CD4-positive, alpha-beta T cell treated with Interleukin-15 for 1 hour (primary cell): ENCODE data around the gene PLXND1.

Experiments used
- DNase-seq: peaks from one replicate; pipeline ENCODE4 v3.0.0-alpha.2; 2020

Gene PLXND1

DNA sequence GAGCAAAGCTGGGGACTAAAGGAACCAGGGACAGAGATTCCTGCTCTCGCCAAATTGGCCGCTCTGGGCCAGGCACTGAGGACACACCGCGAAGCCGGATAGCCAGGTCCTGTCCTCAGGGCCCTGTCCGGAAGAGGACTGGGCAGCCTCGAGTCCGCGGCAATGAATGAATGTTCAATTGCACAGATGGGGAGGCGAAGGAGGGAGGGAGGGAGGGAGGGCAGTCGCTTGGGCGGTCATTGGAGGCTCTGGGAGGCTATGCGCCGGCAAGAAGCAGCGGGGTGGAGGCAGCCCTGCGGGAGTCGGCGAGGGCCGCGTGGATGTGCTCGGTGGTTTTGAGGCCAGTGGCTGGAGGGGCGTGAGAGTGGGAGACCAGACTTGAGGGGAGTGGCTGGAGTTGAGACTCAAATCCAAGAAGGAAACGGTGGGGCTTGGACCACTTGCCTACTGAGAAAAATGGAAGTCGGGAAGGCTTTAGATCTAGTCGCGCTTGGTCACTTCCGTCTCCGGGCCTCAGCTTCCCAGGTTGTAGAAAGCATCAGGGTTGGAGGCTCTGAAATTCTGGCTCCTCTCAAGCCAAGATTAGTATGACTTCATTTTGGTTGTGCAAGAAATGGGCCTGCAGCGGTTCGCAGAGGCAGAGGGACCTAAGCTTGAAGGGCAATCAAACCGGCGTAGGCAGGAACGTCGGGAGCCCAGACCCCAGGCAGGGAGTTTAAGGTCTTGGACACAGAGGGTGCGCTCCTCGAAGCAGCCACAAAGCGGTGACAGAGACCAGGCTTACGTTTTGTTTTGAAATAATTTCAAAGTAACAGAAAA lies 21.1 kb upstream of the PLXND1 start:
- peak; percentile 69 for DNase-seq

DNA sequence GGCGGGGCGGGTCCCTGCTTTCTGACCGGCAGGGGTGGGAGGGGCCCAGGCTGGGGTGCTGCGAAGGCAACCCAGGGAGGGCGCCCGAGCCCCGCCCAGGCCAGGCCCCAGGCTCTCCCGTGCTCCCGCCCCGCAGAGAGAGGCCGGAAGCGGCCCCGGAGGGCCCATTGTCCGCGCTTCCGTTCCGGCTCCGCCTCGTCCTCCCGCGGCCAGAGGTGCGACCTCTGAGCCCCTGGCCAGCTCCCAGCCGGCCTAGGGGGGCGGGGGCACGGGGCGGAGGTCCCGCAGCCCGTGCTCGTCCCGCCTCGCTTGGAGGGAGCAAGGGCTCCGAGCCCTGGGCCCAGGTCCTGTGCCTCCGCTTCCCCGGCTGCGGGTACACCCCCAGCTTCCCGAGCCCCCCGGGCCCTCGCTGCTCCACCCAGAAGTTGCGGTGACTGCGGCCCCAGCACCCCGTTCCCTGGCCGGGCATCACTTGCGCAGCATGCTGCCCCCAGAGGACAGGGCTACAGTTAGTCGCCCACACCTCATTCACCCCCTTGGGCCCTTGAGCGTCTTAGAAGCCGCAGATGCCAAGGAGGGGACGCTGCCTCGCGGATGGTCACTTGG lies 20.4 kb upstream of the PLXND1 start:
- DNase-seq = peak; percentile 77

DNA sequence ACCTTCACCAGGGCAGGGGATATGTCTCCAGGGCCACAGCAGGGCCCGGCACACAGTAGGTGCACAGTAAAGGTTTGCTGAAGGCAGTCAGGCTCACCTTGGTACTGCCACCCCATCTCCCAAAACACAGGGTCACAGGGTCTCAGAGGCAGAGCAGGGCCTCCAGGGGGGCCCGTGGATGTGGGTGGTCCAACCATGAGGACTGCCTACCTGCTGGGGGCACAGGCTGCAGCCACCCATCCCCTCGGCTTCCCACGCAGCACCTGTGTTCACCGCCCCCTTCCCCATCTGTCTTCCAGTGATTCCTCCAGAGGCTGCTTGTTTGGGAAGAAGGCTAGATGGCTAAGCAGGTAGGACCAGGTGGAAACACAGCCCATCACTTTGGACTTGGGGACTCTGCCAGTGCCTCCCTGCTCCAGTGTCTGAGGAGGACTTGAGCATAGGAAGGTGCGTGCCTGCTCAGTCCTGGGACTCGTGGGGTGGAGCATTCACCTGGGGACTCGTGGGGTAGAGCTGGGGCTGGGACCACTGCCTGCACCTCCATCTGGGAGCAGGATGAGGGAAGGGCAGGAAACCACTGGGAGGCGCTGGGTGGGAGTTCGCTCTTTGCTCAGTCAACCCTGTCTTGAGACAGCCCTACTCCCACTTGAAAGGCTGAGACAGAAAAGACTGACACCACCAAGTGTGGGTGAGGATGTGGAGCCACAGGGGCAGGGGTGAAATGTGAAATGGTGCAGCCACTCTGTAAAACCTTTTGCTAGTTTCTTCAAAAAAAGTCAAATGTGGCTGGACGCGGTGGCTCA lies 18.8 kb upstream of the PLXND1 start:
- no peak for DNase-seq

DNA sequence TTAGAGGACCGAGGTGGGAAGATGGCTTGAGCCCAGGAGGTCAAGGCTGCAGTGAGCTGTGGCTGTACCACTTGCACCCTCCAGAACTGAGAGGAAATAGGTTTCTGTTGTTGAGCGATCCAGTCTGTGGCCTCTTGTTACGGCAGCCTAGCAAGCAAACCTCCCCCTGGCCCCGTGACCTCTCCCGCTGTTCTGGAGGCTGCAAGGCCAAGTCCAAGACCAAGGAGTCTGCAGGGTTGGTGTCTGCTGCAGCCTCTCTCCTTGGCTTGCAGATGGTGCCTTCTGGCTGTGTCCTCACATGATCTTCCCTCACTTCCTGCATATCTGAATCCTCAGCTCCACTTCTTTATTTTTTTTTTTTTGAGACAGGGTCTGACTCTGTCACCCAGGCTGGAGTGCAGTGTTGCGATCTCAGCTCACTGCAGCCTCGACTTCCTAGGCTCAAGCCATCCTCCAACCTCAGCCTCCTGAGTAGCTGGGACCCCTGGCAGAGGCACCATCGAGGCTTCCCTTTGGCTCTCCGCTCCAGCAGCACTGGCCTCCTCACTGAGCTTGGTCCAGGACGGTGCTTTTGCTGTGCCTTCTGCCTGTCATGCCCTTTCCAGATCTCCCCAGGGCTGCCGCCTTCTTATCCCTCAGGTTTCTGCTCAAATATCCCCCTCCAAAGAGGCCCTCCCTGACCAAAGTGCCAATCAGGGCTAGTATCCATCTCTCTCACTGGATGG lies 18.0 kb upstream of the PLXND1 start:
- no peak for DNase-seq

DNA sequence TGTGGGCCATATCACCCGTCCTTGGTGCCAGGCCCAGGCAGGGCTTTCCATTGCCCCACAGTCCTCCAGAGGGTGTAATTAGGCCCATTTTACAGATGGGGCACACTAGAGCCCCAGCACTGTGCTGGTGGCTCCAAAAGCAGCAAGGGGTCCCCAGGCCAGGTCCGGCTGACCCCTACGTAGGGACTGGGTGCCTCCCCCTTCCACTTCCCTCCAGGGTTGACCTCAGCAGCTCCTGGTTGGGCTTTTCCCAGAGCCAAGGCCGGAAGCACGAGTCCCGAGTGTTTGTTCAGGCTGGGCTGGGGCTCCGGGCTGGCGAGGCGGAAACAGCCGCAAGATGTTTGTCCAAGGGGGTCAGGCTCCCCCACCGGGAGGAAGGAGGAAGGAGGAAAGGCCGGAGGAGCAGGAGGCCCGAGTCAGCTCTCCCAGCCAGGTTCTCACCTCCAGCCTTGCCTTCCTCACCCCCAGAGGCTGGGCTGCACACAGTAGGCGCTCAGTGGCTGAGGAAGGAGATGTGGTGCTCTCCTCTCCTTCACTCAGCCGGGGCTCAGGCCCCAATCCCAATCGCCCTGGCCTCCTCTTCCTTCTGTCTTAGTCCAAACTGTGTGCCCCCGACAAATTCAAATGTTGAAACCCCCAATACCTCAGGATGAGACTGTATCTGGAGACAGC lies 17.1 kb upstream of the PLXND1 start:
- DNase-seq = no peak

DNA sequence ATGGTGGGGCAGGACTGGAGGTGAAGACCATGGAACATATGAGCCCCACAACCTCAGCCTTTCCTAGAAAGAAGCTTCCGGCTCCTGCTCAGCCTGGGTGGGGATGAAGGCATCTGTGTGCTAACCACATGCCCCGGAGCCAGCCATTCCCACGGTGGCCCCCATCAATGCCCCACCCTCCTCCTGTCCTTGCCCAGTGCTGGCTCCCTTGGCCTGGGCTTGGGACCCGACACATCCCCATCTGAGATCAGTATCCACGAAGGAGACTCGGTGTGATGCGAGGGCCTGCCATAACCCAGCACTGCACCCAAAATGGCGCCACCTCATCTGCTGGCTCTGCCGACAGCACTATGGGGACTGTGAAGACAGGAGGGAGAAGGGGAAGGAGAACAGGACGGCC lies 16.5 kb upstream of the PLXND1 start:
- no peak for DNase-seq

DNA sequence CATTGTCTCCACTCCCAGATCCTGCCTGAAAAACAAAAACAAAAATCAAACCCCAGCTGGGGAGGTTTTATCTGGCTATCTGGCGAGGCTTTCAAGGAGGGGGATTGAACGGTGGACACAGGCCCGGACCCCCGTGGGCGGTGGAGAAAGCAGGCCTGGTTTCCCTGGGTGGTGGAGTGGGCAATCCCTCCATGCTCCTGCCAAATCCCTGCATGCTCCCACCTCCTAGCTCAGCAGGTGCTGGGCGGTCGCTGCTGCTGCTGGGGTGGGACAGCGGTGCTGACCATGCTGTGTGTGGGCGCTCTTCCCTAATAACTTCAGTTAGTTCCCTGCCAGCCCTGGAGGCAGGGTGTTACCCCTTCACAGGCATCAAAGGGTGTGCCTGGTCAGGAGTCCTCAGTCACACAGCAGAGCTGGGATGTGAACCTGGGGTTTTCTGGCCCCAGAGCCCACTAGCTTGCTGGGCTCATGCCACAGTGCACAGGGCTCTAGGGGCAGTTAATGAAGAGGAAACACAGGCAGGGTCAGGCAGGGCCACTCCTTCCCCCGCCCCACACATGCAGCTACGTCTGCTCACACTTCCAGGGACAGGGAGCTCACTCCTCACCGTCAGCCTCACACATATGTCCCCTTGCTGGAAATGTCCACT lies 15.9 kb upstream of the PLXND1 start:
- DNase-seq = no peak

DNA sequence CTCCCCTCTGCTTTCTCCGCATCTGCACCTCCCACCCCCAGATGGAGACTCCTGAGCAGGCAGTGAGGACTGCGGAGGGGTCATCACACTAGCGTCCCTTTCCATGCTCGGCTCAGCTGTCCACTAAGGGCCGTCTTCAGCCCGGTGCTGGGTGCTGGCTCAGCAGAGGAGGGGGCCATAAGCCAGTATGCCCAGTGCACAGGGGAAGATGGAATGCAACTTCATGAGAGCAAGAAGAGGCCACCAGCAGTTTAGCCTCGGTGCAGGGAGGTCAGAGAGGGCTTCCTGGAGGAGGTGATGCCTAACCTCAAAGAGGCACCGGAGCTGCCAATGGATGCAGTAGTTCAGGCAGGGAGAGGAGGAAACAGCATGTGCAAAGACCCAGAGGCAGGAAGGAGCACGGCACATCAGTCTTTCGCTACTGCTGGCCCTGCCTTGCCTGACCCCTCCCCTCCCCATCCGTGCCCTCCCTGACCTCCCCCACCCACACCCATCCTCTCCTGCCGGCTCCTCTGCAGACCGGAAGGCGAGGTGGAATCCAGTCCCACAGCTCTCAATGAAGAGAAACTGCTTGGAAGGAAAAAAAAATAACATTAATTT lies 15.2 kb upstream of the PLXND1 start:
- DNase-seq = no peak

DNA sequence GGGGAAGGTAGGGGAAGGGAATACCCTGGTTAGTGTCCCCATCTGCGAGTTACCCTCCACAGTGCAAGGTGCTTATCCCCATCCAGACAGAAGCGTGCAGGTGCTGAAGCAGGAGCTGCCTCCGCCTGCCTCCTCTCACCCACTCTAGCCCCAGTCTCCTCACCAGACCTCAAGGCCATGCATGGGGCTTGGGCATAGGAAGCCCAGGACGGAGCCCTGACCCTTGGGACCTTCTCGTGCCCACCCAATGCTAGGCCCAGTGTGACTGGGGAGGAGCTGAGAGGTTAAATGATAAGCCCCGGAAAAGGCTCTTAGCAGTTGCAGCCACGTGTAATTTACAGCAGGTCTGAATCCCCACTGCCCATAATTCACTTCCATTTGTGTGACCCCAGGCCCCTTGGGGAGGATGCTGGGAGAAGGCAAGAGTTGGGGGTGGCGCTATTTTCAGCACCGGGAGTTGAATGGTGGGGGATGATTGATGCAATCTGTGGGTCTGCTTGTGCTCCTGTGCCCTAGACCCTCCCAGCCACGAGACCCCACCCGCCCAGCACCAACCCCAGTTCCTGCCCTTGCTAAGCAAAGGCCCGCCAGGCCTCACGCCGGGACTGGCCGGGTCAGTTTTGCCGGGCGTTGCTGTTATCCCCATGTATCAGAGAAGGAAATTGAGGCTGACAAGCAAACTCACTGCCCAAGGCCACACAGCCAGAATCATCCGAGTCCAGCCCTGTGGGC lies 14.5 kb upstream of the PLXND1 start:
- DNase-seq = no peak

DNA sequence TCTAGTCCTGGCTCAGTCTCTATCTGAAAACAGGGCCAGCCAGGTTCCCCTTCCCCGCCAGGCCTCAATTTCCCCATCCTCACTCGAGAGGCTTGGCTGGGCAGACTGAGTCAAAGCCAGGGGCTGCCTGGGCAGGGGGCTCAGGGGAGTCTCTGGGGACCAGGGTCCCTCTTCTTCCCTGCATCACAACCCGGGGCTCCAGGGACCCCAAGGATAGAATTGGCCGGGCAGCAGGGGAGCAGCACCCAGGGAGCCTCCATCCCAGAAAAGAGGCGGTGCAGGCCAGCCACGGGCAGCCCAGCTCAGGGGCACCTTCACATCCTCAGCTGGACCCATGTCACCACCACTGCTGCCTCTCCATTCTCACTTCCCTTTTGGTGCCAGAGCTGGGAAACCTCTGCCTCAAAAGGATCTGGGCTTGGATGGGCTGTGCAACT lies 13.3 kb upstream of the PLXND1 start:
- DNase-seq = peak; percentile 42

DNA sequence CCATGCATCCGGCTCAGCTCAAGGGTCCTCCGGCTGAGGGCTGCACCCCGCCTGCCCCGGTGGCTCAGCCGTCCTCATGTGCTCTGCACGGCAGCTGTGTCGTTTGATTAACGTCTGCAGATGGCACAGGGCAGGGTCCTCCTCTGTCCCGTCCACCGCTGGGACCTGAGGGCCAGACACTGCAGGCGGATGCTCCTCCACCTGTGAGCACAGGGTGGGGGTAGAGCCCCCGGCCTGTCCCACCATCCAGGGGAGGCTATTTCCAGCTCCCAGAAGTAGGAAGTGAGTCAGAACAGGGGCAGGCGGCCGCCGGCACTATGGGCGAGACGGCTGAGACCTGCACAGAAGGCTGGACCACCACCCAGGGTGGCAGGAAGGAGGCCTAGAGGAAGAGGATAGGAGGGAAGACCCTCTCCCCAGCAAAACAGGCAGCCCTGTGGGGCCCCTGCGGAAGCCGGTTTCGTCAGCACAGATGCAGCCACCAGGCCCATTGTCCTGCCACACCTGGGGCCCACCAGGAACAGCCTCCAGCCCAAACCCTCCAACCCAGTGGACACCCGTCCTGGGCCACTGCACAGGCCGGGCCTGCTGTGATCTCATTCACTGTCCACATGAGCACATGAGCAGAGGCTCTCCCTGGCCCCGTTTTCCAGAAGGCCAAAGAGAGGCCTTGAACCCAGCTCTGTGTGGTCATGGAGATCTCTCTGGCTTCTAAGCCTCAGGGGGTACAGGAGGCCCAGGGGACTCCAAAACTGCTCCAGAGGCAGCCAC lies 12.6 kb upstream of the PLXND1 start:
- DNase-seq = no peak

DNA sequence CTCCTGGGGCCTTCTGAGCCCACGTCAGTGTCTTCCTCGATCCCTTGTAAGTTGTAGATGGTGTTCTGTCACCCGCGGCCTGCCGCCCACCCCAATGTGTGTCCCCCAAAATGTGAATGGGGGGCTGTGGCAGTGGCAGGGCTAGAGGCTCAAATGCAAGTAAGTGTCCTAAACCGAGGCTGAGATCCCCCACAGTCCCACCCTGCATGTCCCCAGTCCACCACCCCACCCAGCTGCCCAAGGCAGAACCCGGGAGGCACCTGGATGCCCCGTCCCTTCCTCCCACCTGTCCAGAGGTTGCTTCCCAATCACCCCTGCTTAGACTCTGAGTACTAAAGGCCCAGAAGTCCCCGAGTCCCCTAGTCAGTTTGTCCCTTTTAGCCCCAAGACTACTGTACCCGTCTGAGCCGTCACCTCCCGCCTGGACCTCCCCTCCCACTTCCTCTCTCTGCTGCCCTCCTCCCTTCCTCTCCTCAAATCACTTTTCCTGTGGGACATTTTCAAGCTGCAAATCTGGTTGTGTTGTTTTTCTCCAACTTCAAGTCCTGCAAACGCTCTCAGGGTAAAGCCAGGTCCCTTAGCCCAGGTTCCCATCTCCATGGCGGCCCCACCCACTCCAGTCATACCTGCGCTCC lies 11.8 kb upstream of the PLXND1 start:
- DNase-seq = no peak

DNA sequence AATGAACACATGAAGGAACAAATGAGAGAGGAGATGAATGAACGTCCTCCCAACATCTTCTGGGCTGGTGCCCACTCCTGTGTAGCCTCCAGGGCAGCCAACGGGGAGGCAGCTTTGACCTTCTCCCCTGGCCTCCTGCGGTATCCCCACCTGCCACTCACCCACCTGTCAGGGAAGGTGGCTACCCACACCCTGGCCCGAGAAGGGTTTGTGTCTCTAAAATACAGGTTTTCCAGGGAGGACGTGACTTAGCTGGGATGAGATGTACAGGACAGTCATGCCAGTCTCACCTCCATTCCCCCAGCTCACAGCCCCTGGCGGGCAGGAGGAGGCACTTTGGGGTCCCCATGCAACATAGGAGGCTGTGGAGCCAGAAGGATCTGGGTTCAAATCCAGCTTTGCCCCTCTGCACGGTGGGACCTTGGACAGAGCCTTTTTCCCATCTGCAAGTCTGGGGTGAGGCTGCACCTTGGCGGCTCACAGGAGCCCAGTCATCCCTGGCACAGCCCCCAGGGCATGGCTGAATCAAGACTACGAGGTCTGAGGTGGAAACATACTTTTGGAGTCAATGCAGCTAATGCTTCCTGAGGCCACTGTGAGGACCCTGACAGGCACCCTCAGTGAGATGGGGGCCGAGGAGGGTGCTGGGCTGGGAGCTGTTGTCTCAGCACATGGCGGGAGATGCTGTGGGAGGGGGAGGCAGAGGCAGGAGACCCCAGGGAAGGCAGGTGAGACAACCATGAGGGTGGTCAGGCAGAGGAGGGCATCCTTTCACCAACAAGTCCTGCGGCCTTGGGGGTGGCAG lies 11.1 kb upstream of the PLXND1 start:
- DNase-seq = no peak

DNA sequence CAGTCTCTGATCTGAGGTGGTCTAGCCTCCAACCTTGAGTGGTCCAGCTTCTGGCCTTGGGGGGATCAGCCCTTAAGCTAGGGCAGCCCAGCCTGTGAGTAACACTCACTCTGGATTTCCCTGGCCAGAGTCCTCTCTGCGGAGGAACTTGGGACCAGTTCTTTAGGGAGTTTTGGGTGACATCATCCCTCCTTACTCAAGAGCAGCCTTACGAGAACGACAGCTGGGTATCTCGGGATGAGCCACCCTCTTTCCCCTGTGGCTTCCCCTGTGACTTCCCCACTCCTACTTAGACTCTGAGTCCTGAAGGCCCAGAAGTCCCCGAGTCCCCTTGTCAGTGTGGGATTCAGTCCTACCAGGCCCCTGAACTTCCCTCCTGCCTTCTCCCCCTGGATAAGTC lies 10.2 kb upstream of the PLXND1 start:
- DNase-seq = peak; percentile 56

DNA sequence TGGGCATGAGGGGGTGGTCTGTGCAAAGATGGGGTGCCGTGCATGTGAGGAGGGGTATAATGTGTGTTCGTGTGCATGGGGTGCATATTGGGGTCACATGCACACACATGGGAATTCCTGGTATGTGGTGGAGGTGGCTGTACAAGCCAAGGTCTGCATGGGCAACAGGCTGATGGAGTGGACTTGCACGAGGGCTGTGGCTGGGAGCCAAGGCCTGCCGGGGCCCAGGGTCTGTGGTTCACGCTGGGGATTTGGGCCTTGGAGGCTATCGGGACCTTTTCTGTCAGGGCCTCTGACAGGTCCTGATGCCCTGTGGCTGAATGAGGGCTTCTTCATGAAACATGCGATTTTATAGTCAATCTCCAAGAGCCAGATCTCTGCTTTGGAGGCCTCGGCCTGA lies 9.8 kb upstream of the PLXND1 start:
- no peak for DNase-seq

DNA sequence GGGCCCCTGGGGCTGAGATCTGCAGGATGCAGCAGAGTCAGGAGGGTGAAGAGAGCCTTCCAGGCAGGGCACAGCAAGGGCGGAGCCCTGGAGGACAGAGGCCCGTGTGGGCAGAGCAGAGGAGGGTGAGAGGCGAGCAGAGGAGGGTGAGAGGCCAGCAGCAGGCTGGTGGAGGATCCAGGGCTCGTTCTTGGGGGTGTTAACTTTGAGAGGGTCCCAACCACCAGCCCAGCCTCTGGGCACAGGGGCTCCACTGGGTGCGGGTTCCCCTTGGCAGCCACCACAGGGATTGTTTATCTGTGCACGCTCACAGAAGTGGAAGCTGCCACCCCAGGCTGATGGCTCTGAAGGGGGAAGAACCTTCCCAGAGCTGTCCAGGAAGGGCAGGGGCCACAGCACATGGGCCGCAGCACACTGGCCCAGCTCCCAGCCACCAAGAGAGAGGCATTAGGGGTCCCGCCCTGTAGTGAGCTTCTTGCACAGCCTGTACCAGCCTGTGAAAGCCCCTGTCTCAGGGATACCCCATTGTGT lies 9.3 kb upstream of the PLXND1 start:
- DNase-seq = no peak

DNA sequence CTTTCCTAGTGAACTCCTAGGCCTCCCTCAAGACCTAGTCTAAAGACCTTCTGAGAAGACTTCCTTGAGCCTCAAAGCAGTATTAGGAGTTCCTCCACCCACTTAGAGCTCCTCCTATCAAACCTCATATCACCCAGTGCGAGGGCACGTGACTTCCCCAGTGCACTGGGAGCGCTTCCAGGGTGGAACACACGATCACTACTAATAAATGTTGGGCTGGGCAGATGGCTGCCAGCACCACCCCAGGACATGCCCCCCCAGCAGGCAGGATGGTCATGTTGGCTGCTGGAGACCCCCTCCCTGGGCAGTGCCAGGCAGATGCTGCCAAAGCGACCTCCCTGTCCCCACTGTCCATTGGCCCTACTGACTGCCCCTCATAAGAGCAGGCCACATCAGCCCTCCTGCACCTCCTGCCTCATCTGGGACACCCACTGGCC lies 8.5 kb upstream of the PLXND1 start:
- DNase-seq = no peak

DNA sequence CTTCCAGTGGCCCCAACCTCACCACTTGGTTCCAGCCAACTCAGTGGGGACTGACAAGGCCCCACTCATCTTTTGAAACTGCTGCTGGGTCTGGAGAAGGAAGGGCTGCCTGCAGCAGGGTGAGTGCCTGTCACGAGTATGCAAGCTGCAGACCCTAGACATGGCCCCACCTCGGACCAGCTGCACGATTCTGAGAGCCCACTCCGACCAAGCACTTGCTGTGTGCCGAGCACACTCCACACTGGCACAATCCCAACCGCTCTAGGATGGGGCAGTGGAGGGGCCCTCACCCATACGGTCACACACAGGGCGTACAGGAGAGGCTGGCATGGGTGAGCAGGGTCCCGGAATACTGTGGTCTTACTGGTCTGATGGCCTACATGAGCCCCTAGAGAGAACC lies 8.0 kb upstream of the PLXND1 start:
- DNase-seq = no peak
